Heart right ventricle (tissue), 16 donors: Measurements from ENCODE around the gene TMC5. TPM values are rescaled to one million over a fixed set of nuclear protein-coding genes. Genes with fewer than 3 reads are reported as not detected.

Experiments used
- ATAC-seq, 8 donors: fragments of 200-7000 bp; cut with Tn5 transposase; one replicate each; pipeline ENCODE4 v1.9.1; 2020; ENCODE audit warnings: mild to moderate bottlenecking in 8 of 8, moderate library complexity in 8 of 8, moderate number of reproducible peaks in 1 of 8
- DNase-seq, 2 donors: peaks; one replicate each; pipeline ENCODE4 v3.0.0-alpha.2; 2020
- H3K27ac ChIP-seq, 10 donors: fragments of 200-600 bp; sonication (generic) in 2 of 10; one replicate each; pipeline versions ENCODE4 v1.5.0 to v1.8.0; 2020 to 2022; ENCODE audit warnings: mild to moderate bottlenecking in 3 of 10
- H3K27me3 ChIP-seq, 7 donors: fragments of 200-600 bp; one replicate each; pipeline ENCODE4 v1.8.0; 2021 to 2022; ENCODE audit warnings: mild to moderate bottlenecking in 2 of 7
- H3K36me3 ChIP-seq, 9 donors: fragments of 200-600 bp; sonication (generic) in 1 of 9; one replicate each; pipeline versions ENCODE4 v1.5.0 to v1.8.0; 2020 to 2022; ENCODE audit warnings: mild to moderate bottlenecking in 2 of 9
- H3K4me1 ChIP-seq, 9 donors: fragments of 200-600 bp; sonication (generic) in 1 of 9; one replicate each; pipeline versions ENCODE4 v1.5.0 to v1.8.0; 2020 to 2022; ENCODE audit warnings: mild to moderate bottlenecking in 4 of 9
- H3K4me3 ChIP-seq, 10 donors: fragments of 200-600 bp; sonication (generic) in 2 of 10; one replicate each; pipeline versions ENCODE4 v1.5.0 to v1.8.0; 2020 to 2022; ENCODE audit warnings: mild to moderate bottlenecking in 7 of 10, moderate library complexity in 2 of 10
- H3K9me3 ChIP-seq, 11 donors: fragments of 200-600 bp in 10 of 11; sonication (generic) in 2 of 11; one replicate each; pipeline versions ENCODE4 v1.5.0 to v1.8.0; 2013 to 2022; ENCODE audit warnings: mild to moderate bottlenecking in 2 of 11, control low read depth in 1 of 11, moderate library complexity in 1 of 11
- WGBS, 2 donors: extraction: QIAGEN DNeasy Blood & Tissue Kit; methylation state at CpG; one replicate each; pipeline ENCODE4 v1.1.7; 2013; ENCODE audit warnings: inconsistent platforms in 1 of 2; 5-methylcytosine and 5-hydroxymethylcytosine counted together
- intact Hi-C, 10 donors: fragments of 100-400 bp; cut with DNase I; formaldehyde crosslinking; loops; one replicate each; pipeline versions ENCODE4 v1.11.1 to v1.14.2; 2022
- polyA plus RNA-seq, 2 donors: library from polyadenylated mRNA; stranded (reverse); fragments of 200-250 nt; gene quantifications; one replicate each; pipeline ENCODE4 v1.2.3, GENCODE V29; 2013
- total RNA-seq, 10 donors: library from RNA; stranded (reverse); fragmentation: NEBNext Ultra II Directional in 3 of 10; extraction: Animal tissue kit (Norgen Biotek cat#: 25700) in 3 of 10; gene quantifications; one replicate each; pipeline versions ENCODE4 v1.2.1 to v1.2.4, GENCODE V29; 2021 to 2023
- TF ChIP-seq, protein P1 (sequence below), 9 donors: fragments of 200-600 bp; sonication (generic) in 2 of 9; IDR thresholded peaks; one replicate each; pipeline versions ENCODE4 v1.5.0 to v1.8.0; 2021 to 2022; ENCODE audit warnings: antibody characterized with exemption in 9 of 9, mild to moderate bottlenecking in 5 of 9, moderate library complexity in 1 of 9
- donor health status: Arrhythmogenic right ventricular cardiomyopathy.
- donor health status: ischemic (EF 13 %, LVEDD 7.1; RV severe dilation, severe dysfunction).
- donor health status: healthy with polysubstance abuse.
- donor health status: DM: no; HTN: yes; CAD: no.
- donor health status: DM: no; HTN: no; CAD: no.
- donor health status: ischemic (EF 25% LVEDD 6.9; RV normal size, moderate dysfunction).
- donor health status: ischemic (EF 25% LVEDD 5.7; RV mildly dilated, moderate dysfunction).
- donor health status: healthy.
- donor health status: DM: yes; HTN: yes; CAD: no.
- donor health status: Ischemic cardiomyopathy.
- donor health status: ischemic (EF 35%, LVEDD 5.7; RV mildly dilated, moderate dysfunction).
- donor health status: nonischemic (EF 11% LVEDD 7.7; RV severe dilation, severe dysfunction).
- donor health status: DM: yes; HTN: yes; CAD: no.
- donor health status: PGD.
- donor health status: ischemic (EF 29% LVEDD 5.4; RV normal size, mild dysfunction).
- donor health status: nonischemic (EF 23%, LVEDD 6.1; RV moderate dilation, normal function).

TMC5 gene
- total and polyA plus RNA-seq, 12 donors = under 0.01 to 0.13 (median 0.10) TPM; not detected in 8

- TF ChIP-seq, protein P1, sequence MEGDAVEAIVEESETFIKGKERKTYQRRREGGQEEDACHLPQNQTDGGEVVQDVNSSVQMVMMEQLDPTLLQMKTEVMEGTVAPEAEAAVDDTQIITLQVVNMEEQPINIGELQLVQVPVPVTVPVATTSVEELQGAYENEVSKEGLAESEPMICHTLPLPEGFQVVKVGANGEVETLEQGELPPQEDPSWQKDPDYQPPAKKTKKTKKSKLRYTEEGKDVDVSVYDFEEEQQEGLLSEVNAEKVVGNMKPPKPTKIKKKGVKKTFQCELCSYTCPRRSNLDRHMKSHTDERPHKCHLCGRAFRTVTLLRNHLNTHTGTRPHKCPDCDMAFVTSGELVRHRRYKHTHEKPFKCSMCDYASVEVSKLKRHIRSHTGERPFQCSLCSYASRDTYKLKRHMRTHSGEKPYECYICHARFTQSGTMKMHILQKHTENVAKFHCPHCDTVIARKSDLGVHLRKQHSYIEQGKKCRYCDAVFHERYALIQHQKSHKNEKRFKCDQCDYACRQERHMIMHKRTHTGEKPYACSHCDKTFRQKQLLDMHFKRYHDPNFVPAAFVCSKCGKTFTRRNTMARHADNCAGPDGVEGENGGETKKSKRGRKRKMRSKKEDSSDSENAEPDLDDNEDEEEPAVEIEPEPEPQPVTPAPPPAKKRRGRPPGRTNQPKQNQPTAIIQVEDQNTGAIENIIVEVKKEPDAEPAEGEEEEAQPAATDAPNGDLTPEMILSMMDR (IDR thresholded peaks at IDR 0.05) = no peak
- intact Hi-C loops = no loop called here
- Histone ChIP-seq H3K27me3 (no peaks in the 10 kb centered on the region), H3K27ac (no peak overlapping the region), H3K4me1 (no peaks in the 10 kb centered on the region), H3K4me3 (no peak overlapping the region), H3K9me3 (no peaks in the 10 kb centered on the region), H3K36me3 (peaks cover 0 to 96% (median 37%) of the 10 kb centered on the region in 9 donors)
- DNase-seq = no peak
- 97% methylated on average over 3 of the region's 3 CpGs for WGBS, 2 donors
- no peak for ATAC-seq
Observed at GRCh38 chr16:19548144-19548543, 130.5 kb downstream of the TMC5 start.

Other genes with a start within 250 kb of the TMC5 start
- 1 to 10 TPM in 3 of 10 donors, under 1 TPM in 7; 0.20 to 1.3 (median 0.69) TPM for gene SYT17, start 249.6 kb upstream of the TMC5 start, total RNA-seq
- gene SYT17, start 249.6 kb upstream of the TMC5 start, polyA plus RNA-seq = under 1 TPM; 0.41 to 0.51 TPM
- gene CLEC19A, start 132.2 kb upstream of the TMC5 start, total RNA-seq = not detected
- not detected for gene CLEC19A, start 132.2 kb upstream of the TMC5 start, polyA plus RNA-seq
- gene GDE1, start 104.2 kb downstream of the TMC5 start, total RNA-seq = 100 to 1,000 TPM in 7 of 10 donors, 10 to 100 TPM in 3; 82.6 to 128 (median 113) TPM
- 10 to 100 TPM; 31.9 to 62.3 TPM for gene GDE1, start 104.2 kb downstream of the TMC5 start, polyA plus RNA-seq
- gene CCP110, start 106.1 kb downstream of the TMC5 start, total RNA-seq = 1 to 10 TPM; 6.2 to 8.8 (median 7.9) TPM
- 1 to 10 TPM; 2.4 to 4.3 TPM for gene CCP110, start 106.1 kb downstream of the TMC5 start, polyA plus RNA-seq
- gene VPS35L, start 137.8 kb downstream of the TMC5 start, total RNA-seq = 10 to 100 TPM; 24.0 to 35.1 (median 32.0) TPM
- 10 to 100 TPM; 15.0 to 25.8 TPM for gene VPS35L, start 137.8 kb downstream of the TMC5 start, polyA plus RNA-seq